Spleen (tissue), 7 donors: Measurements from ENCODE around the gene IFNE.

Experiments used
- CTCF ChIP-seq, 11 experiments: fragments of 200-600 bp in 7 of 11; fragments of 450-650 bp in 4 of 11; sonication (generic) in 4 of 11; IDR thresholded peaks in 8 of 11; conservative IDR thresholded peaks in 3 of 11; 1 replicate in 7 of 11; 2 replicates in 4 of 11; pipeline versions ENCODE4 v1.4.0 to v1.8.0; 2016 to 2021; ENCODE audit warnings: antibody characterized with exemption in 11 of 11, inconsistent platforms in 4 of 11, mild to moderate bottlenecking in 1 of 11
- POLR2A ChIP-seq, 3 donors: fragments of 450-650 bp; IDR thresholded peaks; one replicate each; pipeline ENCODE4 v1.5.1; 2017; ENCODE audit warnings: antibody characterized with exemption in 3 of 3, mild to moderate bottlenecking in 1 of 3
- POLR2AphosphoS5 ChIP-seq, 3 donors: sonication (generic); formaldehyde crosslinking; IDR thresholded peaks; one replicate each; pipeline ENCODE4 v1.5.1; 2017; ENCODE audit warnings: antibody characterized with exemption in 3 of 3
- donor health status: DM: no; HTN: no; CAD: no; lungs with moderate emphysema.
- donor health status: DM: no; HTN: no; CAD: no.
- donor health status: DM: no; HTN: no; CAD: no.

- TF ChIP-seq POLR2AphosphoS5 (IDR thresholded peaks at IDR 0.05) (no peak), CTCF (IDR thresholded peaks at IDR 0.05 in 8 of 11, conservative IDR thresholded peaks at IDR 0.05 in 3 of 11) (no peak), POLR2A (IDR thresholded peaks at IDR 0.05) (no peak)
Observed at GRCh38 chr9:21481470-21482056, 550 bp downstream of the IFNE start.
